ENCODE results near the gene CD226.
"Not testable (repeated sequence)": the region's sequence is repeated elsewhere in the genome, so short reads cannot be mapped to it uniquely, and the experiment has no call there.

GRCh38 chr18:69879051-69879450, 68.6 kb downstream of the CD226 start:
- TF ChIP-seq CTCF (IDR thresholded peaks at IDR 0.05); FOXM1 (IDR thresholded peaks at IDR 0.05; ENCODE audit: low read depth); POLR2AphosphoS5 (IDR thresholded peaks at IDR 0.05; ENCODE audit: low read depth, low read length); ZBTB33 (IDR thresholded peaks at IDR 0.05; ENCODE audit: borderline replicate concordance, low read depth); YY1 (IDR thresholded peaks at IDR 0.05; ENCODE audit: low read depth); RAD21 (IDR thresholded peaks at IDR 0.05; ENCODE audit: low read length); NFIC (IDR thresholded peaks at IDR 0.05; ENCODE audit: borderline replicate concordance): not testable (repeated sequence)
